LNCAP (cell line): ENCODE results near the gene IFNL2.

Source experiments
- TF ChIP-seq, protein P1 (sequence below): fragments of 450-650 bp; IDR thresholded peaks from 2 replicates; pipeline ENCODE4 v1.5.1; 2017; ENCODE audit warnings: mild to moderate bottlenecking

The IFNL2 gene

DNA sequence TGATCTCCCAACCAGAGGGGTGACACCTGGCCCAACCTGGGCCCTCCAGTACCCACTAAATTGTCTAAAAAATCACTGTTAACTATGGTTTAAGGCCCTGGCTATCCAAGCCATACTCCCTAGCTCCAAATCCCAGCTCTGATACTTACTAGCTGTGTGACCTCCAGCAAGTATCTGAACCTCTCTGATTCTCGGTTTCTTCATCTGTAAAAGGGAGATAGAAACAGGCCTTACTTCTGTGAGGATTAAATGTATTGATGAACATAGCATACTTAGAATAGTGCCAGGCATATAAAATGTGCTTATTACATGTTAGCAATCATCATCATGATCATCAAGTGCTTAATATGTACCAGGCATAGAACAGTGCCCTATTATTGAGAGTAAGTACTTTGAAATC is 47.7 kb downstream of the IFNL2 start:
- TF ChIP-seq, protein P1, sequence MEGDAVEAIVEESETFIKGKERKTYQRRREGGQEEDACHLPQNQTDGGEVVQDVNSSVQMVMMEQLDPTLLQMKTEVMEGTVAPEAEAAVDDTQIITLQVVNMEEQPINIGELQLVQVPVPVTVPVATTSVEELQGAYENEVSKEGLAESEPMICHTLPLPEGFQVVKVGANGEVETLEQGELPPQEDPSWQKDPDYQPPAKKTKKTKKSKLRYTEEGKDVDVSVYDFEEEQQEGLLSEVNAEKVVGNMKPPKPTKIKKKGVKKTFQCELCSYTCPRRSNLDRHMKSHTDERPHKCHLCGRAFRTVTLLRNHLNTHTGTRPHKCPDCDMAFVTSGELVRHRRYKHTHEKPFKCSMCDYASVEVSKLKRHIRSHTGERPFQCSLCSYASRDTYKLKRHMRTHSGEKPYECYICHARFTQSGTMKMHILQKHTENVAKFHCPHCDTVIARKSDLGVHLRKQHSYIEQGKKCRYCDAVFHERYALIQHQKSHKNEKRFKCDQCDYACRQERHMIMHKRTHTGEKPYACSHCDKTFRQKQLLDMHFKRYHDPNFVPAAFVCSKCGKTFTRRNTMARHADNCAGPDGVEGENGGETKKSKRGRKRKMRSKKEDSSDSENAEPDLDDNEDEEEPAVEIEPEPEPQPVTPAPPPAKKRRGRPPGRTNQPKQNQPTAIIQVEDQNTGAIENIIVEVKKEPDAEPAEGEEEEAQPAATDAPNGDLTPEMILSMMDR = no peak

DNA sequence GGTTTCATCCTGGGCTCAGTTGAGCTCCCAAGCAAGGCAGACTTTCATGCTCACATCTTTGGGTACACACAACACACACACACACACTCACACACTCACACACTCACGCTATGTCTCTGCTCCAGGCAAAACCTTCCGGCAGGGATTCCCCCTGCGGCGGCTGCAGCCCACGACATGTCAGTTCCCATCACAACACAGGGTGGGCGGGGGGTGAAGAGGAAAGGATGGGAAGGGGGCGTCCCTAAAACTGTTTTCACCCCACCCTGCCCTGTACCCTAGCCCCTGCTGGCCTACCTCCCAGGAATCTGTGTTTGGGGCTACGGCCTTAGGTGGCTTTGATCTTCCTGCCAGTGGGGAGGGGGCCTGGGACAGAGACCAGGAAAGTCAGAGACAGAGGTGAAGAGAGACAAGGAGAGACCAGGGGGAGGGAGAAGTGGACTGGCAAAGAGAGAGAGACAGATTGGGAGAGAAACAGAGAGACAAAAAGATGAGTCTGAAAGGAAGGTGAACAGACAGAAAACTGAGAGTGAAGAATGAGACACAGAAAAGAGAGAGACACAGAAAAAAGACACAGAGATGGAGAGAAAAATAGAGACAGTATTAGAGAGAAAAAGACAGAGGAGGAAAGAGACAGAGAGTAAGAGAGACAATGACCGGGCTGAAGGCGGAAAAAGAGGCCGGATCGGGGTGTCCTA is 48.6 kb downstream of the IFNL2 start:
- TF ChIP-seq, protein P1 = no peak

DNA sequence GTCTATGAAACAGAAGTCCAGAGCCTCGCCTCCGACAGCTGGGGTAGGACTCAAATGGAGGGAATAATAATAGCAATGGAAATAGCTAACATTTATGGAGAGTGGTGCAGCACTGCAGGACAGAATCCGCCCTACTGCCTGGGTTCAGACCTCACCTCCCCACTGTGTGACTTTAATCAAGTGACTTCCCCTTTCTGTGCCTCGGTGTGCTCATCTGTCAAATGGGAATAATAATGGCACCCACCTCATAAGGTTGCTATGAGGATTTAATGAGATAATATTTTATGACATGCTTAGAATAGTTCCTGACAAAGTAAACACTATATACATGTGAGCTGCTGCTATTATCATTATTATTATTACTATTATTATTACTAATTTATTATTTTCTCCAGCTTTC is 49.3 kb downstream of the IFNL2 start:
- TF ChIP-seq, protein P1 = no peak

DNA sequence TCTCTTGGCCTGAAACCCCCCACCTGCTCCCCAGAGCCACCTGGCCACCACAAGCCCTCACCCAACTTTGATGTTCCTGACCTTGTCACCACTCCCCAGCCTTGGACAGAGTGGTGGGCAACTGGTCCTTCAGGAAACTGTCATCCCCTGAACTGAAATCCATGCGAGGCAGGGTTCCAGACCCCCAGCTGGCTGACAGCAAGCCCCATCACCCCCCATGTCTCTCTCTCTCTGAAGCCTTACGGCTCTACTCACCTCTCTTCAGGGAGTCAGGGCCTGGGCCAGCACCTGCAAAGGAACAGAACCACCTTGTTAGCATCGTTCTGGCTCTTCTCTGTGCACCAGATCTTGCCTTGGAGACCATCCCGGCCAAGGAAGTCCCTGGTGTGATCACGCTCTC is 49.9 kb downstream of the IFNL2 start:
- TF ChIP-seq, protein P1 = no peak

DNA sequence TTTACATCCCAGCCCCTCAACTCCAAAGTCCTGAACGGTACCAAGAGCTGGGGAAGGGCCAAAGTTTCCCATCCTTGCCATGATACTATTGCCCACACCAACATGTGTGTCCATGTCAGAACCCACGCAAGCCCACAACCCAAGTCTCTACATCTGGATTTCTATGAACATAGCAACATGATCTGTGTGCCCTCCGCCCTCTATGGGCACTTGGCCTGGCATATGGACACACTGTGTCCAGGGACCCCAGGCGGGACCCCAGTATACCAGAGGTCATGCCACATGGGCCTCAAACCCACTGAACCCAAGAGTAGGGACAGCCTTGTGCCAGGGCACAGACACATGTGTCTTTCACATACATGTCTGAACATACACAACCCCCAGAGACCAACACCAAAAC is 50.5 kb downstream of the IFNL2 start:
- TF ChIP-seq, protein P1 = no peak

DNA sequence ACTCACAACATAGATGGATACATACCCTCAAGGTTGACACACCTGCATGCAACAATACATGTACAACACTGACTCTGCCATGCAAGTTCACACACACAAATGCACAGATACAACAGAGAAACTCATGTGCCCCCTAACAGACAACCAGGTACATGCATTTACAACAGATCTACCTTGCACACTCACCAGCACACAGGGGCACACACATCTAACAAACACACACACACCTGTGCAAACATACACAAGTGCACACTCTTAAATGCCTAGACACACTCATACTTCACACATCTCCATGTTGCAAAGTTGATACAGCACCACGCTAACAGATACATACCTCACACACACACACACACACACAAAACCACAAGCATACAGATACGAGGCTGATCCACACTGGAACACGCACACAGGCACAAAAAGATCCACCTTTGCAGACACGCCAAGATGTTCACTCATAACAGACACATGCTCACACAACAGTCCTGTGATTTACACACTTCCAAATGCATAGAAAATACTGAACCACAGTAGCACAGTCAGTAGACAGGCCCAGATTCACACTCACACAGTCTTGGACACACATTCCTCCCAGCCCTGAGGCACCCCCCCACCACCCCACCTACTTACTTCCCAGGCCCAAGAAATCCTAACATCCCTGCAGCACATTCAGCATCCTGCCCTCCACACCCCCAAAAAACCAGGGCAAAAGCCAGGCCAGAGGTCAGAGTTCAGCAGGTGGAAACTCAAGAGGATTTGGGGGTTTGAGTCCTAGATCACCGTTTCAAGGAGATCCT is 51.1 kb downstream of the IFNL2 start:
- TF ChIP-seq, protein P1 = no peak
